ENCODE measurements around the gene BTRC. TPM values are rescaled to one million over a fixed set of nuclear protein-coding genes. Genes with fewer than 3 reads are reported as not detected.
"Not testable (repeated sequence)": the region's sequence is repeated elsewhere in the genome, so short reads cannot be mapped to it uniquely, and the experiment has no call there.

Gene BTRC
- total and polyA plus RNA-seq, 7 donors = 6.1 to 19.3 (median 16.4) TPM

- intact Hi-C loops (cut with DNase I) = no loop called here
- WGBS, 3 donors = 90 to 93% (median 91%) methylated on average over 3 of the region's 3 CpGs
- Histone ChIP-seq H3K36me3 (ENCODE audit: insufficient read depth in 1 of 2, low read depth in 1 of 2) (no peaks in the 10 kb centered on the region), H3K27me3 (ENCODE audit: insufficient read depth in 3 of 3, low read length in 2 of 3) (no peaks in the 10 kb centered on the region), H3K27ac (no peak overlapping the region), H3K9me3 (no peaks in the 10 kb centered on the region), H3K4me1 (no peaks in the 10 kb centered on the region), H3K4me3 (no peak overlapping the region)
- DNase-seq = no peak
- TF ChIP-seq, protein P1, sequence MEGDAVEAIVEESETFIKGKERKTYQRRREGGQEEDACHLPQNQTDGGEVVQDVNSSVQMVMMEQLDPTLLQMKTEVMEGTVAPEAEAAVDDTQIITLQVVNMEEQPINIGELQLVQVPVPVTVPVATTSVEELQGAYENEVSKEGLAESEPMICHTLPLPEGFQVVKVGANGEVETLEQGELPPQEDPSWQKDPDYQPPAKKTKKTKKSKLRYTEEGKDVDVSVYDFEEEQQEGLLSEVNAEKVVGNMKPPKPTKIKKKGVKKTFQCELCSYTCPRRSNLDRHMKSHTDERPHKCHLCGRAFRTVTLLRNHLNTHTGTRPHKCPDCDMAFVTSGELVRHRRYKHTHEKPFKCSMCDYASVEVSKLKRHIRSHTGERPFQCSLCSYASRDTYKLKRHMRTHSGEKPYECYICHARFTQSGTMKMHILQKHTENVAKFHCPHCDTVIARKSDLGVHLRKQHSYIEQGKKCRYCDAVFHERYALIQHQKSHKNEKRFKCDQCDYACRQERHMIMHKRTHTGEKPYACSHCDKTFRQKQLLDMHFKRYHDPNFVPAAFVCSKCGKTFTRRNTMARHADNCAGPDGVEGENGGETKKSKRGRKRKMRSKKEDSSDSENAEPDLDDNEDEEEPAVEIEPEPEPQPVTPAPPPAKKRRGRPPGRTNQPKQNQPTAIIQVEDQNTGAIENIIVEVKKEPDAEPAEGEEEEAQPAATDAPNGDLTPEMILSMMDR (IDR thresholded peaks at IDR 0.05) = no peak
- no peak for ATAC-seq
Observed at GRCh38 chr10:101415884-101416283, 61.9 kb downstream of the BTRC start.

DNA sequence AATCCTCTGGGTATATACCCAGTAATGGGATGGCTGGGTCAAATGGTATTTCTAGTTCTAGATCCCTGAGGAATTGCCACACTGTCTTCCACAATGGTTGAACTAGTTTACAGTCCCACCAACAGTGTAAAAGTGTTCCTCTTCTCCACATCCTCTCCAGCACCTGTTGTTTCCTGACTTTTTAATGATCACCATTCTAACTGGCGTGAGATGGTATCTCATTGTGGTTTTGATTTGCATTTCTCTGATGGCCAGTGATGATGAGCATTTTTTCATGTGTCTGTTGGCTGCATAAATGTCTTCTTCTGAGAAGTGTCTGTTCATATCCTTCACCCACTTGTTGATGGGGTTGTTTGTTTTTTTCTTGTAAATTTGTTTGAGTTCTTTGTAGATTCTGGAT is 68.0 kb downstream of the BTRC start:
- H3K9me3 ChIP-seq; DNase-seq; intact Hi-C loops (cut with DNase I); H3K27me3 ChIP-seq (ENCODE audit: insufficient read depth in 3 of 3, low read length in 2 of 3); H3K4me3 ChIP-seq; ATAC-seq; H3K4me1 ChIP-seq; H3K27ac ChIP-seq; H3K36me3 ChIP-seq (ENCODE audit: insufficient read depth in 1 of 2, low read depth in 1 of 2): not testable (repeated sequence)
- WGBS, 3 donors = 69 to 100% (median 73%) methylated on average over 1 of the region's 1 CpG

GRCh38 chr10:101425535-101425934 is 71.6 kb downstream of the BTRC start:
- no peak overlapping the region for H3K27ac ChIP-seq
- no peak for DNase-seq
- H3K4me1 ChIP-seq = no peaks in the 10 kb centered on the region
- 86 to 89% (median 89%) methylated on average over 4 of the region's 4 CpGs for WGBS, 3 donors
- H3K36me3 ChIP-seq (ENCODE audit: insufficient read depth in 1 of 2, low read depth in 1 of 2) = peaks cover 0 to 4% of the 10 kb centered on the region in 2 donors
- TF ChIP-seq, protein P1 (IDR thresholded peaks at IDR 0.05) = no peak
- no peaks in the 10 kb centered on the region for H3K27me3 ChIP-seq (ENCODE audit: insufficient read depth in 3 of 3, low read length in 2 of 3)
- H3K9me3 ChIP-seq = no peaks in the 10 kb centered on the region
- ATAC-seq = no peak
- H3K4me3 ChIP-seq = no peak overlapping the region
- intact Hi-C loops (cut with DNase I) = no loop called here

DNA sequence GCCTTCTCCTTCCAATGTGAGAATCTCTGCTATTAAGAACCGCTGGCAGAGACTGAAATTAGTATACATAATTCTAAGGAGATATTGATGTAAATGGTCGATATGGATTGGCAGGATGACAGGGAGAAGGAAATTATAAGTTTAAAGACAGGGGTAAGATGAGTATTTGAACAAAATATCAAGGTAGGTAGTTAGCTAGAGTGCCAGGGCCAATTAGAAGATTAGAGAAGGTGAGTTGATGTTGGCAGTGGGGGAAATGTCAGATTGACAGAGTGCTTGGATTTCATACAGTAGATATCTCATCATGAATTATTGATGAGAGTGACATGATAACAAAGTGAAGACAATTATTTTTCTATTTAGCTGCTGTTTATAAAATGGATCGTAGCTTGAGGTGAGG is 74.1 kb downstream of the BTRC start:
- TF ChIP-seq, protein P1 (IDR thresholded peaks at IDR 0.05) = no peak
- ATAC-seq (no peak), DNase-seq (no peak)
- Histone ChIP-seq H3K36me3 (ENCODE audit: insufficient read depth in 1 of 2, low read depth in 1 of 2) (peaks cover 0 to 13% of the 10 kb centered on the region in 2 donors), H3K4me3 (no peak overlapping the region), H3K27ac (no peak overlapping the region), H3K27me3 (ENCODE audit: insufficient read depth in 3 of 3, low read length in 2 of 3) (no peaks in the 10 kb centered on the region), H3K4me1 (peaks cover 5% of the 10 kb centered on the region), H3K9me3 (no peaks in the 10 kb centered on the region)
- intact Hi-C loops (cut with DNase I) = no loop called here
- 93 to 98% (median 97%) methylated on average over 3 of the region's 3 CpGs for WGBS, 3 donors

DNA sequence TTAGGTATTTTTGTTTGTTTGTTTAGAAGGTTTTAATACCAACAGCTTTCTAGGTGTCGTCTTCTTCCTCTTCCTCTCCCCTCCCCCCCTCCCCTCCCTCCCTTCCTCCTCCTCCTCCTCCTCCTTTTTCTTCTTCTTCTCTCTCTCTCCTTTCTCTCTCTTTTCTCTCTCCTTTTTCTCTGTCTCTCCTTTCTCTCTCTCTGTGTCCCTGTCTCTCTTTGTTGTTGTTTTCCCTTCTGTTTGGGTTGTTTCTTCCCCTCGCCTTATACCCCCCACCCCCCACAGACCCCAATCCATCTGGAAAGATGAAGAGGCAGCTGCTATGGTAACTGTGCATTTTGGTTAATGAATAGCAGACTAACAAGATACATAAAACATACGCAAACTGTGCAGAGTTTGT is 75.5 kb downstream of the BTRC start:
- WGBS, 3 donors = 63 to 83% (median 76%) methylated on average over 3 of the region's 3 CpGs
- ATAC-seq = no peak
- H3K27me3 ChIP-seq (ENCODE audit: insufficient read depth in 3 of 3, low read length in 2 of 3) = no peaks in the 10 kb centered on the region
- H3K27ac ChIP-seq = no peak overlapping the region
- TF ChIP-seq, protein P1 (IDR thresholded peaks at IDR 0.05) = no peak
- intact Hi-C loops (cut with DNase I) = no loop called here
- no peak for DNase-seq
- peaks cover 0 to 13% of the 10 kb centered on the region in 2 donors for H3K36me3 ChIP-seq (ENCODE audit: insufficient read depth in 1 of 2, low read depth in 1 of 2)
- no peak overlapping the region for H3K4me3 ChIP-seq
- H3K9me3 ChIP-seq = no peaks in the 10 kb centered on the region
- H3K4me1 ChIP-seq = peaks cover 5% of the 10 kb centered on the region

All from psoas muscle (tissue), 8 donors.